LNCaP clone FGC (cell line): ENCODE measurements around the gene TACR1.

Source experiments
- DNase-seq: peaks from one replicate; pipeline ENCODE4 v3.0.0-alpha.2; 2011; ENCODE audit warnings: low read depth
- H3K4me3 ChIP-seq: 2 replicates; pipeline ENCODE4 v1.5.1; 2011; ENCODE audit warnings: mild to moderate bottlenecking, low read depth, low read length, control low read depth
- TF ChIP-seq, protein P1 (sequence below): IDR thresholded peaks from 2 replicates; pipeline ENCODE4 v1.5.1; 2012; ENCODE audit warnings: mild to moderate bottlenecking; ENCODE audit not compliant: control insufficient read depth, insufficient read depth; ENCODE audit errors: extremely low read depth

The TACR1 gene

GRCh38 chr2:75134860-75135259 lies 64.5 kb downstream of the TACR1 start:
- no peak for DNase-seq
- TF ChIP-seq, protein P1, sequence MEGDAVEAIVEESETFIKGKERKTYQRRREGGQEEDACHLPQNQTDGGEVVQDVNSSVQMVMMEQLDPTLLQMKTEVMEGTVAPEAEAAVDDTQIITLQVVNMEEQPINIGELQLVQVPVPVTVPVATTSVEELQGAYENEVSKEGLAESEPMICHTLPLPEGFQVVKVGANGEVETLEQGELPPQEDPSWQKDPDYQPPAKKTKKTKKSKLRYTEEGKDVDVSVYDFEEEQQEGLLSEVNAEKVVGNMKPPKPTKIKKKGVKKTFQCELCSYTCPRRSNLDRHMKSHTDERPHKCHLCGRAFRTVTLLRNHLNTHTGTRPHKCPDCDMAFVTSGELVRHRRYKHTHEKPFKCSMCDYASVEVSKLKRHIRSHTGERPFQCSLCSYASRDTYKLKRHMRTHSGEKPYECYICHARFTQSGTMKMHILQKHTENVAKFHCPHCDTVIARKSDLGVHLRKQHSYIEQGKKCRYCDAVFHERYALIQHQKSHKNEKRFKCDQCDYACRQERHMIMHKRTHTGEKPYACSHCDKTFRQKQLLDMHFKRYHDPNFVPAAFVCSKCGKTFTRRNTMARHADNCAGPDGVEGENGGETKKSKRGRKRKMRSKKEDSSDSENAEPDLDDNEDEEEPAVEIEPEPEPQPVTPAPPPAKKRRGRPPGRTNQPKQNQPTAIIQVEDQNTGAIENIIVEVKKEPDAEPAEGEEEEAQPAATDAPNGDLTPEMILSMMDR = no peak

GRCh38 chr2:75133621-75134570 lies 65.4 kb downstream of the TACR1 start:
- DNase-seq = no peak
- TF ChIP-seq, protein P1 = no peak
- no peak overlapping the region for H3K4me3 ChIP-seq

More at GRCh38 chr2:75134860-75135259, 64.5 kb downstream of the TACR1 start:
- no peak overlapping the region for H3K4me3 ChIP-seq

DNA sequence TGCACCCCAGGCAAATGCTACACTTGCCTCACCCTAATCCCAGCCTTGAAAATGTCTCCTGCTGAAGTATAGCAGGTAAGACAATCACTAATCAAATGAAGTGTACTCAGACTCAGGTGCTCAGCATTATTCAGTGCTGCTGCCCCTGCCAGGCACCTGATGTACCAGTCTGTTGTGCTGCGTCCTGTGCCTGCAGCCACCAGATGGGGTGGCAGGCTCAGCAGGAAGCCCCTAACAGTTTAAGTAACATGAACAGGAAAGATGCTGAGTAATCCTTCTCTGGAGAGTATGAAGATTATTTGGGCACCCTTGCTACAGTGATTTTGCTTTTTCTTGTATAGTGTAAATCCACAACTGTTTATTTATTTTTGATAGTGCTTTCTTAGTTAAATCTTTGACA lies 69.1 kb downstream of the TACR1 start:
- H3K4me3 ChIP-seq = no peak overlapping the region
- no peak for DNase-seq
- TF ChIP-seq, protein P1 = peak; percentile 16; the same call in 1 of the 2 replicates

- no peak for DNase-seq
- TF ChIP-seq, protein P1 = no peak
- H3K4me3 ChIP-seq = no peak overlapping the region
These were observed 75.4 kb downstream of the TACR1 start for GRCh38 chr2:75123876-75124275.

DNA sequence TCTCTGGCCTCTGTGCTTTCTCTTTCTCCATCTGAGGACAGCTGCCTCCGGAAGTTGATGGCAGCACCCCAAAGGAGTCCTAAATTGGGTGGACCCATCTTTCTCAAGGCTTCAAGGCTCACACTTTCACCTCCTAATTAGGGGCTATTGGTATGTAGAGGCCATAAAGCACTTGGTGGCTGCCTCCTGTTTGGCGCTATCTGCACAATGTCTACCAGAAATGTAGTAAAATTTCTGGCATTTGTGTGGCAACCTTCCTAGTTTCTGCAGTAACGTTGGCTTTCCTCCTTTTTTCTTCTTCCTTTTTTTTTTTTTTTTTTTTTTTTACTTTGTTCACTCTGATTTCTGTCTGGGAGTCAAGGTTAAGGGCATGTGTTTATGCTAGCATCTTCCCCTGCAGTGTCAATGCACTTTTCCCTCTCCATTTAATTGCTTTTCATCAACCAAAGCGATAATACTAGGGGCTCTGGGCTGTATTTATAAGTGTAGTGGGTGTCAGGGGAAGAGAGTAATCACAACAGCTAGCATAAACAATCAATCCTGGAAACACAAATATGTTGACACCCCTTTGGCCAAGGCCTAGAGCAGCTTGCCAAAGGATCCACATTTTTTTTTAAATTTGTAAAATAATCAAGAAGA lies 86.0 kb downstream of the TACR1 start:
- no peak overlapping the region for H3K4me3 ChIP-seq
- TF ChIP-seq, protein P1 = no peak
- DNase-seq = no peak

DNA sequence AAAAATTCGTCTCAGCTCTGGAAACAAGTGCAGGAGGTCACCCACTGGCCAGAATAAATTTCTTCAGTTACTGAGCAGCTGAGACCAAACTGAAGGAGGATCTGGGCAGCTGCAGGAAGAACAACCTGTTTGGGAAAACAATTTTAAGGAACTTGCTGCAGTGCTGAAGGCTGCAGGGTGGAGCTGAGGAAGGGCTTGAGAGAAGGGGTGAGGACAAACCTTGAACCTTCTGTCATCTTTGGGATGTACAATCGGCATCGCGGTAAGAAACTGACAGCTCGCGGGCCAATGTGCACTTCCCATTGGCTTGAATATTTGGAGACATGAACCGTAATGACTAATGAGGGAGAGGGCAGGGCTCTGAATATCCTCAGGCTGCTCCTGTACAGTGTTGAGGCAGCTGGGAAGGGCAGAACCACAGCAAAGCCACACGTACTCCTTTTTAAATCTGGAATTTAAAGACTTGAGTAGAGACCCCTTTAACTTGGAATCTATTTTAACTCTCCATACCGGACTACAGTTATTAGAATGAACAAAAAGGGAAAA lies 90.3 kb downstream of the TACR1 start:
- TF ChIP-seq, protein P1 = no peak
- DNase-seq = no peak
- no peak overlapping the region for H3K4me3 ChIP-seq
